ENCODE data around the gene TLL1. TPM values are rescaled to one million over a fixed set of nuclear protein-coding genes. Genes with fewer than 3 reads are reported as not detected.

Gene TLL1
- polyA plus RNA-seq, 3 donors: not detected

- TF ChIP-seq CTCF (IDR thresholded peaks at IDR 0.05): no peak
- Mint-ChIP-seq H3K27ac (no peak overlapping the region), H3K4me3 (no peak overlapping the region), H3K4me1 (no peaks in the 10 kb centered on the region), H3K27me3 (ENCODE audit: low read depth in 3 of 3) (peaks cover 0 to 3% (median 0%) of the 10 kb centered on the region in 3 donors), H3K9me3 (peaks cover 0 to 11% (median 2%) of the 10 kb centered on the region in 7 donors), H3K36me3 (no peaks in the 10 kb centered on the region)
- intact Hi-C loops (cut with micrococcal nuclease): no loop called here
- no peak overlapping the region for H3K9ac ChIP-seq (ENCODE audit: insufficient read depth, low read length, poor library complexity, severe bottlenecking)
- H3K4me2 ChIP-seq (replicated peaks; ENCODE audit: extremely low read depth, low read length, poor library complexity, severe bottlenecking): no peak overlapping the region
- no peaks in the 10 kb centered on the region for H3K27me3 ChIP-seq (ENCODE audit: control insufficient read depth in 2 of 2, insufficient read depth in 2 of 2, low read length in 2 of 2)
- peaks cover 0 to 14% of the 10 kb centered on the region in 2 donors for H3K9me3 ChIP-seq (replicated peaks in 1 of 2; ENCODE audit: control insufficient read depth in 1 of 2, insufficient read depth in 1 of 2, low read length in 2 of 2)
- H3K36me3 ChIP-seq (replicated peaks in 1 of 2; ENCODE audit: control insufficient read depth in 1 of 2, insufficient read depth in 2 of 2, low read length in 2 of 2): no peaks in the 10 kb centered on the region
- H3K4me1 ChIP-seq (ENCODE audit: control insufficient read depth in 1 of 2, insufficient read depth in 2 of 2, low read length in 2 of 2): no peaks in the 10 kb centered on the region
- no CpG with 5 or more reads among the region's 6 CpGs for WGBS (ENCODE audit: insufficient coverage)
- H3K4me3 ChIP-seq (replicated peaks in 1 of 3; ENCODE audit: low read depth in 2 of 3, low read length in 3 of 3): no peak overlapping the region
- H3K27ac ChIP-seq (ENCODE audit: low read depth in 1 of 2, low read length in 2 of 2): no peak overlapping the region
- no peaks in the 10 kb centered on the region for H4K20me1 ChIP-seq (ENCODE audit: insufficient read depth, low read length)
- H2AFZ ChIP-seq (ENCODE audit: insufficient read depth, low read depth, low read length, poor library complexity, severe bottlenecking): no peak overlapping the region
- H3K79me2 ChIP-seq (ENCODE audit: insufficient read depth, low read length): no peaks in the 10 kb centered on the region
- no peak for DNase-seq
Observed at GRCh38 chr4:165905405-165906027, 32.5 kb downstream of the TLL1 start.

GRCh38 chr4:165906272-165906671, 33.2 kb downstream of the TLL1 start:
- H3K79me2 ChIP-seq (ENCODE audit: insufficient read depth, low read length): no peaks in the 10 kb centered on the region
- no CpG with 5 or more reads among the region's 1 CpG for WGBS (ENCODE audit: insufficient coverage)
- peaks cover 0 to 10% (median 2%) of the 10 kb centered on the region in 7 donors for H3K9me3 Mint-ChIP-seq
- DNase-seq: no peak
- H3K4me3 Mint-ChIP-seq: no peak overlapping the region
- H3K27ac ChIP-seq (ENCODE audit: low read depth in 1 of 2, low read length in 2 of 2): no peak overlapping the region
- H3K4me3 ChIP-seq (replicated peaks in 1 of 3; ENCODE audit: low read depth in 2 of 3, low read length in 3 of 3): no peak overlapping the region
- no peaks in the 10 kb centered on the region for H3K27me3 ChIP-seq (ENCODE audit: control insufficient read depth in 2 of 2, insufficient read depth in 2 of 2, low read length in 2 of 2)
- H3K27ac Mint-ChIP-seq: no peak overlapping the region
- H2AFZ ChIP-seq (ENCODE audit: insufficient read depth, low read depth, low read length, poor library complexity, severe bottlenecking): no peak overlapping the region
- H3K27me3 Mint-ChIP-seq (ENCODE audit: low read depth in 3 of 3): peaks cover 0 to 3% (median 0%) of the 10 kb centered on the region in 3 donors
- peaks cover 0 to 14% of the 10 kb centered on the region in 2 donors for H3K9me3 ChIP-seq (replicated peaks in 1 of 2; ENCODE audit: control insufficient read depth in 1 of 2, insufficient read depth in 1 of 2, low read length in 2 of 2)
- no peaks in the 10 kb centered on the region for H3K4me1 ChIP-seq (ENCODE audit: control insufficient read depth in 1 of 2, insufficient read depth in 2 of 2, low read length in 2 of 2)
- no peak overlapping the region for H3K9ac ChIP-seq (ENCODE audit: insufficient read depth, low read length, poor library complexity, severe bottlenecking)
- no peaks in the 10 kb centered on the region for H4K20me1 ChIP-seq (ENCODE audit: insufficient read depth, low read length)
- H3K4me2 ChIP-seq (replicated peaks; ENCODE audit: extremely low read depth, low read length, poor library complexity, severe bottlenecking): no peak overlapping the region
- intact Hi-C loops (cut with micrococcal nuclease): no loop called here
- no peaks in the 10 kb centered on the region for H3K4me1 Mint-ChIP-seq
- H3K36me3 ChIP-seq (replicated peaks in 1 of 2; ENCODE audit: control insufficient read depth in 1 of 2, insufficient read depth in 2 of 2, low read length in 2 of 2): no peaks in the 10 kb centered on the region
- no peaks in the 10 kb centered on the region for H3K36me3 Mint-ChIP-seq
- no peak for TF ChIP-seq CTCF (IDR thresholded peaks at IDR 0.05)

Data from CD14-positive monocyte (primary cell).